ENCODE results near the gene PBX3. TPM values are rescaled to one million over a fixed set of nuclear protein-coding genes. Genes with fewer than 3 reads are reported as not detected.

PBX3 gene
- total RNA-seq, 4 donors from 2014 or later: 19.3 to 41.3 (median 25.1) TPM

- ATAC-seq (ENCODE audit: low FRiP score) (no peak), DNase-seq (ENCODE audit: low spot score) (no peak)
- TF ChIP-seq CTCF (IDR thresholded peaks at IDR 0.05): no peak
Measured at GRCh38 chr9:125826850-125827249, 79.7 kb downstream of the PBX3 start.

- no peak for TF ChIP-seq CTCF (IDR thresholded peaks at IDR 0.05)
- ATAC-seq (ENCODE audit: low FRiP score): no peak
- no peak for DNase-seq (ENCODE audit: low spot score)
Measured at GRCh38 chr9:125829743-125830142, 82.6 kb downstream of the PBX3 start.

GRCh38 chr9:125831054-125831453, 83.9 kb downstream of the PBX3 start:
- ATAC-seq (ENCODE audit: low FRiP score) (no peak), DNase-seq (ENCODE audit: low spot score) (no peak)
- TF ChIP-seq CTCF (IDR thresholded peaks at IDR 0.05): no peak

- TF ChIP-seq CTCF (IDR thresholded peaks at IDR 0.05): no peak
- ATAC-seq (ENCODE audit: low FRiP score) (no peak), DNase-seq (ENCODE audit: low spot score) (no peak)
Measured at GRCh38 chr9:125831616-125832015, 84.4 kb downstream of the PBX3 start.

- no peak for ATAC-seq (ENCODE audit: low FRiP score)
- no peak for TF ChIP-seq CTCF (IDR thresholded peaks at IDR 0.05)
- no peak for DNase-seq (ENCODE audit: low spot score)
Measured at GRCh38 chr9:125835655-125836054, 88.5 kb downstream of the PBX3 start.

GRCh38 chr9:125839317-125839716, 92.1 kb downstream of the PBX3 start:
- ATAC-seq (ENCODE audit: low FRiP score): no peak
- DNase-seq (ENCODE audit: low spot score): no peak
- no peak for TF ChIP-seq CTCF (IDR thresholded peaks at IDR 0.05)

- TF ChIP-seq CTCF (IDR thresholded peaks at IDR 0.05): no peak
- ATAC-seq (ENCODE audit: low FRiP score) (no peak), DNase-seq (ENCODE audit: low spot score) (no peak)
Measured at GRCh38 chr9:125841444-125841843, 94.3 kb downstream of the PBX3 start.

Data from omental fat pad (tissue), 4 donors.